Stimulated activated CD8-positive, alpha-beta memory T cell treated with anti-CD3 and anti-CD28 coated beads, Interleukin-12 subunit alpha, Interleukin-12 subunit beta, amount 100 ng/mL, for 1 hour (primary cell): Measurements from ENCODE around the gene EYS.

Experiments
- DNase-seq: peaks from one replicate; pipeline ENCODE4 v3.0.0-alpha.2; 2020; ENCODE audit warnings: low read depth

Gene EYS

DNA sequence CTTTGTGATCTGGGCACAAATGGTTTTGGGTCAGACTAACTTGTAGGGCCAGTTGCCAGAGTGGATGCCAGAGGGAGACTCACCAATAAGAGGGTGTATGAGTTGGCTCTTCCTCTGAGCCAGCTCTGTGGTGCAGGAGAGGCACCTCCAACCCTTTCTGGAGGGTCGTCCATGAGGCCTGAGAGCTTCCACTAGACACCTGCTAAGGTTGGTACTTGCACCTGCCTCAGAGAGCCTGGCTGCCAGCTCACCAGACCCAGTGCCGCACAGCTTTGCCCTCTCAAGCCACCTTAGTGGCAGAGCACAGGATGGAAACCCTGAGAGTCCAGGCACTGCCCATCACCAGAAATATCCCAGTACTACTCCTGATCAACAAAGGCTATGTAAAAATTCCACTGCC lies 504.3 kb downstream of the EYS start:
- no peak for DNase-seq

DNA sequence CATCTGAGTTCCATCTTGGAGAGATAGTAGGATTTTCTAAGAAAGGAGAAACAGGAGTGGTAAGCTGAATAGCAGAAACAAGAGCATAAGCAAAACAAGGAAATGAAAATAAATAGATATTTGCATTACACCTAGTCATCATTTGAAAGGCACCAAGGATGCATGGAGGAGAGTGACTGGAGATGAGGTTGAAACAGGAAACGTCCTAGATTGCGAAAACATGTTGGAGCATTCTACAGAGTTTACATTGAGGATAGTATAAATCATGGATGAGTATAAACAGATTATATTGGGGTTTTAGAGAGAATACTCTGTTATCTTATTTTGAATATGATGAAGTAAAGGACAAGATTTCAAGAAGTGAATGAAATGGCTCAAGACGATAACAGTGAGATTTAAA lies 507.3 kb downstream of the EYS start:
- DNase-seq = no peak

GRCh38 chr6:65199121-65199520 lies 507.9 kb downstream of the EYS start:
- no peak for DNase-seq

- DNase-seq = no peak
Measured at GRCh38 chr6:65191471-65191870, 515.6 kb downstream of the EYS start.

- DNase-seq = no peak
Measured at GRCh38 chr6:65189236-65189881, 517.7 kb downstream of the EYS start.

DNA sequence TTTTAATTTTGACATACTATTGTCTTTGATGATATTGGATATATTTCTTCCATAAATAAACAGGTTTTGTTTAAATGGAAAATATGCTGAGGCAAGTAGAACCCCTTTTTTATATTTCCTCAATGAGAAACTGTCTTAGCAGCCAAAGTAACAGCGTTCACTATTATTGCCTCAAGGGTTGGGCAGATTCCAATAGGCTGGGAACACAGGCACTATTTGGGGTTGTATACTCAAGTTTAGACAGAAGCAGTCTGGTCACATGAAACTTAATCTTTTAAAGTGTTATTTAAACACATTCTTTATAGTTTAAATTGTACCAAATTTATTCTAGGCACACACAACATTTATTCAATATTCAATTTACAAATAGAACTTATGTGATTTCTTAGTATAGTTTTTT lies 520.2 kb downstream of the EYS start:
- DNase-seq = no peak

DNA sequence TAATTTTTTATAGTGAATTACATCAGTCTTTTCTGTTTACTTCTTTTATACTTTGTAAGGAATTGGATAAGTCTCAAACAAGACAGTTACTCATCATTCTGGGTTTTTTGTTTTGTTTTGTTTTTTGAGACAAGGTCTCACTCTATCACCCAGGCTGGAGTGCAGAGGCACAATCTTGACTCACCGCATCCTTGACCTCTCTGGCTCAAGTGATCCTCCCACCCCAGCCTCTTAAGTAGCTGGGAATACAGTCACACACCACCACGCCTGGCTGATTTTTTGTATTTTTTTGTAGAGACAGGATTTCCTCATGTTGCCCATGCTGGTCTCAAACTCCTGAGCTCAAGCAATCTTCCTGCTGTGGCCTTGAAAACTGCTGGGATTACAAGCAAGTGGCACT lies 524.3 kb downstream of the EYS start:
- DNase-seq = no peak

DNA sequence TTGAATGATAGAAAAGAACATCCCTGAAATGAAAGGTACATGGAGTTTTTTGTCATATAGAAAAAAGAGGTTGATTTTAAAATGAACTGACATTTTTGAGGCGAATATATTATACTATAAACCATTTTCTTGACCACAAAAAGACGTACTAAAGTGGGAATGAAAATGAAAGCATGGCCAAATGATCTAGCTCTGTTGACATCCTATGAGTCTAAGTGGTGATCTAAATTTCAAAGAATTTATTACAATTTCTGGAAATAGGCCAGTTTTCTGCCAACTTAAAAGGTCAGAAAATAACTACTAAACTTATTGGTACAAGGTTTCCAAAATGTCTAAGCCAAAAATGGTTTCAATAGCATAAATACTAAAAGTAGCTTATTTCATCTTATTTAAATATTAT lies 536.8 kb downstream of the EYS start:
- no peak for DNase-seq

GRCh38 chr6:65161661-65162060 lies 545.4 kb downstream of the EYS start:
- DNase-seq = no peak

DNA sequence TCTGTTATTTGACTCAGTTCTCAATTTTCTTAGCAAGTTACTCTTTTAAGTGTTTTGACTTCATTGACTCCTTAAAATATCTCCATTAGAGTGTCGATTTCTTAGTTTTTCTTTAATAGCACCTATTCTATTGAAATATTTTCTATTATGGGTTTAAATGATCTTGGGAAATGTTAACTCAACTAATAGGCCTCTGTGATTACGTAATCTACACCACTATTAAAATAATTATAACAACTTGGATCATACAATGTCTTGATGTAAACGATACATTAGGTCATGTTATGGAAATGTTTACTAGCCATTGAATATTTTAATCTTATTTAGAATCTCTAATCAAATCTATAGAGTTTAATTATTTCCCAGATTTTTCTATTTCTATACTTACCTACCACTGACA lies 550.0 kb downstream of the EYS start:
- DNase-seq = no peak

GRCh38 chr6:65155083-65155482 lies 551.9 kb downstream of the EYS start:
- DNase-seq = no peak

DNA sequence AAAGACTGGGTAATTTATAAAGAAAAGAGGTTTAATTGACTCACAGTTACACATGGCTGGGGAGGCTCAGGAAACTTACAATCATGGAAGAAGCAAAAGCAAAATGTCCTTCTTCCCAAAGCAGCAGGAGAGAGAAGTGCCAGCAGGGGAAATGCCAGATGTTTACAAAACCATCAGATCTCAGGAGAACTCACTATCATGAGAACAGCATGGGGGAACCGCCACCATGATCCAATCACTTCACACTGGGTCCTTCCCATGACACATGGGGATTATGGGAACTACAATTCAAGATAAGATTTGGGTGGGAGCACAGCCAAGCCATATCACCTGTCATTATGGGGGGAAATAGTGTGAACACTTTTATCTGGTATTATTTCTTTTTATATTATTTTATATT lies 557.2 kb downstream of the EYS start:
- no peak for DNase-seq

- DNase-seq = no peak
Measured at GRCh38 chr6:65148839-65149238, 558.2 kb downstream of the EYS start.

DNA sequence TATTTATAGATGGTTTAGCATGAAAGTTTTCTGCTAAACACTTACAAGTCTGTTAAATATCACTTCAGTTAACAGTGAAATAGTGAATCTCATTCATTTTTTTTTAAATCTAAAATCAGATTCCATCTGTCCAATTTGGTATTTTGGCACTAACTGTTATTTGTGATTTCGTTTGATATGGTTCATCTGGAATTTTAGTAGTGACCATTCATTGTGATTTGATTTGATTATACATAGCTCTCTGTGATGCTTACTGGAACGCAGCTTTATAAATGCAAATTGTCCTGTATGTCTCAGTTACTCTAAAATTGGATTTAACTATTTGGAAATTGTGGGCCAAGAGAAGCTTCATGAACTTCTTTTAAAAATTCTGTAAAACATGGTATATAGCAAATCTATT lies 571.5 kb downstream of the EYS start:
- DNase-seq = no peak

DNA sequence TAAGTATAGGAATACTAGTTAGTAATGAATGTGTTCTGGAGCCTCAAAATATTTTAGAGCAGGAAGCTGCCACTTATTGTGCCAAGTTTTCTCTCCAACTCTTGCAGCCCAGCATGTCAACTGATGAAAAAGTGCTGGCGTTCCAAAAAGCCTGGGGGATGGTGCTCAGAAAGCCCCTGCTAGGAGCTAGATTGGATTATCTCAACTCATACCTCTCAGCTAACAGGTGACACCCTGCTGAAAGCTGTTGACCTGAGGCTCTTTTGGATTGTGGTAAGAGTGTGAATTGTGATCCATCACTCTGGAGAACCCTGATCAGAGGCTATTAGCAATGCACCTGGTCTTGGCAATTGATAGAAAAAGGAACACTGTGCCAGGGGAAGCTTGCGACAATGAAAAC lies 580.4 kb downstream of the EYS start:
- no peak for DNase-seq

DNA sequence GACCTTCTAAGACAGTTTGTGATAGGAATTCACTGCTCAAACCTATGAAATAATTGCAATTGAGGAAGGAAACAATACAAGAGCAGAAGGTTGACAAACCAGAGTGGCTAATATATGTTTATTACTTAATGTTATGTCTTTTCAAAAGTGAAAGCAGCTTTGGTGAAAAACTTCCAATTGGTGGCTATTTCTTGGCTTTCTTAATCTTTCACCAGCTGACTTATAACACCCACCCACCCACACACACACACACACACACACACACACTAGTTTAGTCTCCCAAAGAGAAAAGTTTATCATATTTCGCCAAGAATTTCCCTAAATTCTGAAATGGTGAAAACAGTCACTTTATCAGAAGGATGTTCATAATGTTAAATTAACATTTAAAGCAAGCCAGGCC lies 583.5 kb downstream of the EYS start:
- DNase-seq = no peak

- no peak for DNase-seq
Measured at GRCh38 chr6:65117817-65118409, 589.1 kb downstream of the EYS start.

- DNase-seq = no peak
Measured at GRCh38 chr6:65116326-65116725, 590.7 kb downstream of the EYS start.

DNA sequence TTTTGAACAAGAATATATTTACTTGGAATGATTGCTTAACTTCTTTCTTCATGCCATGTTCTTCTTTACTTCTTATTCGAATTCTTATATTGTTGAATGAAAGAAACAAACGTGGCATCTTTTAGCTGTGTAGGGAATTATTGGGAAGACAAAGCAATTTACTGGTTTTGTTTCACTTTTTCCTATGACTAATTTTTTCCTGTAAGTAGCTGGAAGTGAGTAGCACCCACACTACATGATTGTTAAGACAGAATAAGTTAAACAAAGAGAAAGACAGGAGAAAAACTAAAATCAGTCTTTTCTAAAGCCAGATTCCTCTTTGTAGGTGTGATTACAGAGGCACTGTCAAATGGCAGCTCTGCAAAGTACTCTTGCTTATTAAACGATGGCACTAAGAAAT lies 593.4 kb downstream of the EYS start:
- DNase-seq = no peak

DNA sequence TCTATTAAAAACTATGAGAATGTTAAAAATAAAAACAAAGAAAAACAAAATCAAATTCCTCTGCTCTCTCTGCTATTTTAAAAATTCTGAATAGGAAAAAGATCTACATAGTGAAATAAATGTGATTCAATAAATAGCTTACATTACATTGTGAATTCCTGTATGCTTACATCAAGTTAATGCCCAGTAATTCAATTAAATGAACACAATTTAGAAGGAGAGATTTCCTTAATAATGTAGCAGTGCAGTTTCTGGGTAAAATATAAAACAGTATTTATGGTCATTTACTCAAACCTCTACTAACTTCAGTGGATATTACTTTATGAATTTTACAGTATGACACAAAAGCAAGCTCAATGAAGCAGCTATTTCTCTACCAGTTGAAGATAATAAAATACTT lies 594.6 kb downstream of the EYS start:
- DNase-seq = no peak

DNA sequence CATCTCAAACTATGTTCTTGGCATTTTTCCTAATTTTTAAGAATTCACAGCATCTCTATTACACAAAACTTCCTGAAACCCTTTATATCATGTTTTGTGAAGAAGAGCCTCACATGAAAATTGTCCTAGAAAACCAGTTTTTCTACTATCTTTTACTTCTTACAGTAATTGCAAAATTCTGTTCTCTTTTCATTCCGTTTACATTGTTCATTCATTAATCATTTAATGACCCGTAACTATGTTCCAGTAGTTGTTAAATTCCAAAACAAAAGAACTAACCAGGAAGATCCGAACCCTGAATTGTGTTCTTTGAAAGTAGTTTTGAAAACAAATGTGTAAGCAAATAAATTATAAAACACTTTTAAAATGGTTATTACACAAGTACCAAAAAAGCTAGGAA lies 597.0 kb downstream of the EYS start:
- DNase-seq = no peak

DNA sequence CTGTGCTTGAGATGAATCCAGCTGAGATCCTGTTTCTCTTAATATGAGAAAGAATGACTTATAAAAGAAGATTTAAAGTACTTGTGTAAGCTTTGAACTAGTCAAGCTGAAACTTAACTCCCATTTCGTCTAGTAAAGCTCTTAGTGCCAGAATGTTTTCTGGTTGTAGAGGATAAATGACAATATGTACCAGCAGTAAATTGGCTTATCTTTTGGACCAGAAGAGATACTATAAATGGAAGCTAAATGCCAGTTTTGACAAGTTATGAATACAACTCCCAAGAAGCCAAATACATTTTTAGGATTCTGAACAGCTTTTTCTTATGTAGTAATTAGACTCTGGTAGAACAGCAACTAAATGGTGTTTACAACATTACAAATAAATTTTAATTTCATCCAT lies 608.7 kb downstream of the EYS start:
- no peak for DNase-seq

DNA sequence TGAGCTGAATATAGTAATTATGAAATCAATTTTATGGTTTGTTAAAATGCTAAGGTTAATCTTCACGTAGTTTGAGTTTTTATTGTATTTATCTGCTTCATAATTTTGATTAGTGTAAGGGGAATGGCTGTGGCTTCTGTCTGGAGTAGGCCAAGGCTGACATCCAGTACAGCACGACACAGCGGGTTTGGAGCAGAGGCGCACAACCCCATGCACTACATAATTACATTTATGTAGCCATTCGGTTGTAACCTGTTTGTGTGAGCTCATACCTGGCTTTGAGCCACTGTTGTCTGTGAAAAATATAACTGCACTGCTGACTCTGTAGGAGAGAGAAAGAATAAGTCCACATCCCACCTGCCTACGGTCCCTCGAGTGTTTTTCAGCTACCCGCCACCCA lies 615.5 kb downstream of the EYS start:
- no peak for DNase-seq

GRCh38 chr6:65088575-65088974 lies 618.5 kb downstream of the EYS start:
- no peak for DNase-seq

DNA sequence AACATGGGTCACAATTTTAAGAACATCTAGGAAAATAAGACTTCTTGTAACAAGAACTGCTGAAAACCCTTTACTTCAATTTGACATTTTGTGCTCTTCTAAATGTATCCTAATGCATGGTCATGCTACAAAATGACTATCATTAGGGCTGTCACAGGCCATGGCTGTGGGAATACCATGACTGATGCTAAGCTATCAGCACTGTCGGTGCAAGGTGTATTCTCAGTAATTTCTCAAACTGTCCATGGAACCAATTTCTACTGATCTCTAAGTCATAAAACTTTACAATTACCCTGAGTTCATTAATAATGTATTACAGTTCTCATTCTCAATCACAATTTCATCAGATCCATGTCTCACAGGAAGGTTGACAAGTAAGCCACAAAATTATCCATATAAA lies 625.3 kb downstream of the EYS start:
- no peak for DNase-seq
